ENCODE data around the gene SEC24D. TPM values are rescaled to one million over a fixed set of nuclear protein-coding genes. Genes with fewer than 3 reads are reported as not detected.

SEC24D gene
- total RNA-seq, 1 experiment from 2014 or later, result 61.5 TPM

- Histone ChIP-seq H4K20me1 (ENCODE audit: control insufficient read depth, insufficient read depth, insufficient read length) (no peaks in the 10 kb centered on the region), H3K4me1 (ENCODE audit: insufficient read depth, low read length) (no peaks in the 10 kb centered on the region), H3K56ac (ENCODE audit: insufficient read length, low read depth, low read length) (no peak overlapping the region), H3K4ac (ENCODE audit: low read depth, low read length) (no peak overlapping the region), H3K23me2 (ENCODE audit: insufficient read length, low read depth, low read length, poor library complexity, severe bottlenecking) (no peaks in the 10 kb centered on the region), H3K9me3 (ENCODE audit: control insufficient read depth, low read depth, low read length) (no peaks in the 10 kb centered on the region), H2BK12ac (ENCODE audit: insufficient read length, low read depth, low read length) (no peak overlapping the region), H3K23ac (ENCODE audit: insufficient read length, low read depth, low read length) (no peak overlapping the region), H2AK5ac (ENCODE audit: insufficient read length, low read length) (no peak overlapping the region), H4K5ac (ENCODE audit: insufficient read length, low read depth, low read length) (no peak overlapping the region), H2BK5ac (ENCODE audit: insufficient read length, low read length) (no peak overlapping the region), H2AFZ (ENCODE audit: low read length) (no peak overlapping the region), H3K14ac (ENCODE audit: insufficient read depth, low read length) (no peak overlapping the region), H3K9ac (ENCODE audit: extremely low read depth, insufficient read length, low read length) (no peak overlapping the region), H3K27ac (ENCODE audit: insufficient read length, low read depth, low read length) (no peak overlapping the region), H3K4me2 (ENCODE audit: insufficient read depth, insufficient read length, low read length) (no peak overlapping the region), H4K91ac (ENCODE audit: insufficient read length, low read depth, low read length) (no peak overlapping the region), H3K18ac (ENCODE audit: insufficient read length, low read depth, low read length) (no peak overlapping the region), H3K79me1 (ENCODE audit: insufficient read depth, low read depth, low read length, poor library complexity, severe bottlenecking) (peaks cover 3% of the 10 kb centered on the region), H2BK120ac (ENCODE audit: low read depth, low read length, poor library complexity, severe bottlenecking) (no peak overlapping the region), H4K8ac (replicated peaks; ENCODE audit: insufficient read length, low read depth, low read length) (no peak overlapping the region), H2BK15ac (ENCODE audit: low read depth, low read length) (no peak overlapping the region), H2BK20ac (ENCODE audit: low read depth, low read length, poor library complexity, severe bottlenecking) (no peak overlapping the region), H3K27me3 (ENCODE audit: insufficient read depth, low read length) (no peaks in the 10 kb centered on the region), H3K79me2 (ENCODE audit: insufficient read depth, low read length) (no peaks in the 10 kb centered on the region; the same call in 1 of the 2 replicates), H3T11ph (ENCODE audit: low read length) (no peak overlapping the region)
- TF ChIP-seq CTCF (conservative IDR thresholded peaks at IDR 0.05), result no peak
- Mint-ChIP-seq H3K36me3 (ENCODE audit: insufficient read depth in 1 of 3, low read depth in 3 of 3) (peaks cover 36 to 72% (median 44%) of the 10 kb centered on the region in 3 experiments; a peak in 6 of 7 replicates), H3K4me1 (no peaks in the 10 kb centered on the region), H3K9me3 (no peaks in the 10 kb centered on the region), H3K27ac (no peak overlapping the region), H3K4me3 (no peak overlapping the region), H3K27me3 (ENCODE audit: low read depth) (no peaks in the 10 kb centered on the region)
- DNase-seq, result no peak
- no CpG with 5 or more reads among the region's 3 CpGs for WGBS (ENCODE audit: extremely low coverage, insufficient read length, low lambda C conversion rate)
These were observed 21.0 kb downstream of the SEC24D start for GRCh38 chr4:118814891-118815290.
